Esophagus muscularis mucosa (tissue), 4 donors: ENCODE measurements around the gene RPS21. TPM values are rescaled to one million over a fixed set of nuclear protein-coding genes. Genes with fewer than 3 reads are reported as not detected.
A peak's percentile ranks its signal among the peaks of the same experiment; 100 is the strongest.

Experiments
- DNase-seq: peaks from one replicate; pipeline ENCODE4 v3.0.0-alpha.2; 2017; ENCODE audit errors: extremely low spot score
- H3K27ac ChIP-seq, 4 donors: fragments of 200-600 bp; sonication (generic); replicated peaks in 1 of 4; 1 replicate in 3 of 4; 2 replicates in 1 of 4; pipeline ENCODE4 v1.5.1; 2016 to 2019; ENCODE audit warnings: mild to moderate bottlenecking in 1 of 4
- H3K27me3 ChIP-seq, 4 donors: fragments of 200-600 bp; sonication (generic); one replicate each; pipeline versions ENCODE4 v1.5.1 to v1.6.0; 2016 to 2019
- H3K36me3 ChIP-seq, 4 donors: fragments of 200-600 bp; sonication (generic); one replicate each; pipeline ENCODE4 v1.5.1; 2016 to 2019
- H3K4me1 ChIP-seq, 4 donors: fragments of 200-600 bp; sonication (generic); one replicate each; pipeline ENCODE4 v1.5.1; 2016 to 2019
- H3K4me3 ChIP-seq, 4 donors: fragments of 200-600 bp; sonication (generic); 1 replicate in 2 of 4; 2 replicates in 2 of 4; pipeline ENCODE4 v1.5.1; 2016 to 2019; ENCODE audit warnings: mild to moderate bottlenecking in 4 of 4, moderate library complexity in 1 of 4
- H3K9me3 ChIP-seq, 4 donors: fragments of 200-600 bp; sonication (generic); 1 replicate in 3 of 4; 2 replicates in 1 of 4; pipeline ENCODE4 v1.5.1; 2016 to 2019
- EP300 ChIP-seq: sonication (generic); formaldehyde crosslinking; IDR thresholded peaks from one replicate; pipeline ENCODE4 v1.6.1; 2017; ENCODE audit warnings: antibody characterized with exemption
- POLR2A ChIP-seq: fragments of 450-650 bp; IDR thresholded peaks from one replicate; pipeline ENCODE4 v1.6.1; 2017; ENCODE audit warnings: antibody characterized with exemption, moderate library complexity, mild to moderate bottlenecking, low read depth
- POLR2AphosphoS5 ChIP-seq, 2 donors: sonication (generic); formaldehyde crosslinking; IDR thresholded peaks; one replicate each; pipeline ENCODE4 v1.6.1; 2017; ENCODE audit warnings: antibody characterized with exemption in 2 of 2
- WGBS: methylation state at CpG from one replicate; pipeline ENCODE4 v1.1.5; 2018; 5-methylcytosine and 5-hydroxymethylcytosine counted together
- intact Hi-C: fragments of 100-400 bp; cut with DNase I; formaldehyde crosslinking; loops from one replicate; pipeline ENCODE4 v1.15.1; 2023
- total RNA-seq, 4 donors: library from RNA; depleted of rRNA; stranded (reverse); fragments of >200 nt; gene quantifications; one replicate each; pipeline versions ENCODE4 v1.1.0 to v1.2.1, GENCODE V29; 2016
- TF ChIP-seq, protein P1 (sequence below), 3 experiments: fragments of 200-600 bp in 2 of 3; fragments of 450-650 bp in 1 of 3; sonication (generic) in 2 of 3; IDR thresholded peaks; one replicate each; pipeline ENCODE4 v1.5.1; 2017 to 2019; ENCODE audit warnings: antibody characterized with exemption in 3 of 3, mild to moderate bottlenecking in 2 of 3, moderate library complexity in 1 of 3

Gene RPS21
- total RNA-seq, 4 donors from 2014 or later: 581 to 2,787 (median 1,391) TPM

GRCh38 chr20:62347151-62347404 is 39.8 kb upstream of the RPS21 start:
- Histone ChIP-seq H3K4me1 (peaks cover under 1 to 9% (median 2%) of the 10 kb centered on the region in 4 donors), H3K36me3 (peaks cover 33 to 93% (median 79%) of the 10 kb centered on the region in 4 donors), H3K9me3 (no peaks in the 10 kb centered on the region), H3K27ac (no peak overlapping the region), H3K4me3 (no peak overlapping the region), H3K27me3 (no peaks in the 10 kb centered on the region)
- DNase-seq: no peak
- WGBS: 88% methylated on average over 7 of the region's 10 CpGs
- intact Hi-C loops: no loop called here
- TF ChIP-seq, protein P1, sequence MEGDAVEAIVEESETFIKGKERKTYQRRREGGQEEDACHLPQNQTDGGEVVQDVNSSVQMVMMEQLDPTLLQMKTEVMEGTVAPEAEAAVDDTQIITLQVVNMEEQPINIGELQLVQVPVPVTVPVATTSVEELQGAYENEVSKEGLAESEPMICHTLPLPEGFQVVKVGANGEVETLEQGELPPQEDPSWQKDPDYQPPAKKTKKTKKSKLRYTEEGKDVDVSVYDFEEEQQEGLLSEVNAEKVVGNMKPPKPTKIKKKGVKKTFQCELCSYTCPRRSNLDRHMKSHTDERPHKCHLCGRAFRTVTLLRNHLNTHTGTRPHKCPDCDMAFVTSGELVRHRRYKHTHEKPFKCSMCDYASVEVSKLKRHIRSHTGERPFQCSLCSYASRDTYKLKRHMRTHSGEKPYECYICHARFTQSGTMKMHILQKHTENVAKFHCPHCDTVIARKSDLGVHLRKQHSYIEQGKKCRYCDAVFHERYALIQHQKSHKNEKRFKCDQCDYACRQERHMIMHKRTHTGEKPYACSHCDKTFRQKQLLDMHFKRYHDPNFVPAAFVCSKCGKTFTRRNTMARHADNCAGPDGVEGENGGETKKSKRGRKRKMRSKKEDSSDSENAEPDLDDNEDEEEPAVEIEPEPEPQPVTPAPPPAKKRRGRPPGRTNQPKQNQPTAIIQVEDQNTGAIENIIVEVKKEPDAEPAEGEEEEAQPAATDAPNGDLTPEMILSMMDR (IDR thresholded peaks at IDR 0.05): no peak
- no peak for TF ChIP-seq EP300
- no peak for TF ChIP-seq POLR2AphosphoS5 (IDR thresholded peaks at IDR 0.05)
- TF ChIP-seq POLR2A: no peak

GRCh38 chr20:62347445-62347844 is 39.5 kb upstream of the RPS21 start:
- peaks cover 35 to 93% (median 81%) of the 10 kb centered on the region in 4 donors for H3K36me3 ChIP-seq
- H3K27me3 ChIP-seq: no peaks in the 10 kb centered on the region
- no peak overlapping the region for H3K4me3 ChIP-seq
- TF ChIP-seq EP300: no peak
- TF ChIP-seq POLR2A: no peak
- TF ChIP-seq POLR2AphosphoS5 (IDR thresholded peaks at IDR 0.05): no peak
- TF ChIP-seq, protein P1 (IDR thresholded peaks at IDR 0.05): no peak
- peaks cover 4 to 12% (median 6%) of the 10 kb centered on the region in 4 donors for H3K4me1 ChIP-seq
- WGBS: no CpG with 5 or more reads among the region's 9 CpGs
- H3K9me3 ChIP-seq: no peaks in the 10 kb centered on the region
- no peak overlapping the region for H3K27ac ChIP-seq
- intact Hi-C loops: no loop called here
- DNase-seq: no peak

- Histone ChIP-seq H3K4me3 (no peak overlapping the region), H3K9me3 (no peaks in the 10 kb centered on the region), H3K27me3 (no peaks in the 10 kb centered on the region), H3K36me3 (peaks cover 32 to 92% (median 78%) of the 10 kb centered on the region in 4 donors), H3K4me1 (peaks cover 15 to 24% (median 17%) of the 10 kb centered on the region in 4 donors), H3K27ac (no peak overlapping the region)
- DNase-seq: no peak
- 91% methylated on average over 1 of the region's 1 CpG for WGBS
- TF ChIP-seq POLR2AphosphoS5 (IDR thresholded peaks at IDR 0.05): no peak
- no peak for TF ChIP-seq POLR2A
- intact Hi-C loops: no loop called here
Measured at GRCh38 chr20:62348604-62349003, 38.3 kb upstream of the RPS21 start.

- Histone ChIP-seq H3K4me1 (peaks cover 24 to 34% (median 27%) of the 10 kb centered on the region in 4 donors), H3K36me3 (peaks cover 31 to 84% (median 73%) of the 10 kb centered on the region in 4 donors), H3K9me3 (no peaks in the 10 kb centered on the region), H3K27me3 (no peaks in the 10 kb centered on the region), H3K27ac (peak overlapping the region; percentile 20 to 93 (median 62)), H3K4me3 (no peak overlapping the region)
- WGBS: 75% methylated on average over 7 of the region's 7 CpGs
- TF ChIP-seq POLR2AphosphoS5 (IDR thresholded peaks at IDR 0.05) (no peak), EP300 (no peak), POLR2A (no peak)
- TF ChIP-seq, protein P1 (IDR thresholded peaks at IDR 0.05): no peak
- intact Hi-C loops: no loop called here
- no peak for DNase-seq
Measured at GRCh38 chr20:62349556-62350097, 37.3 kb upstream of the RPS21 start.

DNA sequence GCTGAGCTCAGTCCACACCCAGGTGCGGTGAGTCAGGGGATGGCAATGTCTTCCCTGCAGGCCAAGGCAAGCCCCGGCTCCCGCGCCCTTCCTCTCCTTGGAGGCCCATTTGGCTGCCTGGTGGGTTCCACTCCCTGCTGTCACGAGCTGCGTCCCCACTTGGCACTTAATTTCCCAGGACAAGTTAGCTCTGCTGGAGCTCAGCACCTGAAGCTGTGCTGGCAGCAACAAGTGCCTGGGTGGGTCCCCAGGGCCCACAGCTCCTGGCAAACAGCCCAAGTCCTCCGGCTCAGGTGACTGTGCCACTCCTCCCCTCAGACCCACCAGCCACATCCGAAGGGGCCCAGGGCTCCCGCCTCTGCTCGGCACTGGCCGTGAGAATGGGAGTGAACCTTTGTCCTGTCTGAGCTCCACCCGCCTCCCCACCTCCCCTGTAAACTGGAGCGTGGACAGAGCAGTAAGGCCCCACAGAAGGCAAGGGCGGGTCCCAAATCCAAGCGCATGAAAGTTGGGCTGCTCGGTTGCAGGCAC is 36.7 kb upstream of the RPS21 start:
- 62% methylated on average over 7 of the region's 16 CpGs for WGBS
- peak overlapping the region; percentile 20 to 93 (median 62) for H3K27ac ChIP-seq
- no peak for DNase-seq
- TF ChIP-seq POLR2AphosphoS5 (IDR thresholded peaks at IDR 0.05) (no peak), EP300 (no peak), POLR2A (no peak)
- TF ChIP-seq, protein P1 (IDR thresholded peaks at IDR 0.05): no peak
- H3K9me3 ChIP-seq: no peaks in the 10 kb centered on the region
- no peak overlapping the region for H3K4me3 ChIP-seq
- peaks cover 29 to 40% (median 32%) of the 10 kb centered on the region in 4 donors for H3K4me1 ChIP-seq
- intact Hi-C loops: no loop called here
- H3K36me3 ChIP-seq: peaks cover 27 to 80% (median 68%) of the 10 kb centered on the region in 4 donors
- no peaks in the 10 kb centered on the region for H3K27me3 ChIP-seq
